Measurements from ENCODE around the gene HIVEP1.

The HIVEP1 gene

DNA sequence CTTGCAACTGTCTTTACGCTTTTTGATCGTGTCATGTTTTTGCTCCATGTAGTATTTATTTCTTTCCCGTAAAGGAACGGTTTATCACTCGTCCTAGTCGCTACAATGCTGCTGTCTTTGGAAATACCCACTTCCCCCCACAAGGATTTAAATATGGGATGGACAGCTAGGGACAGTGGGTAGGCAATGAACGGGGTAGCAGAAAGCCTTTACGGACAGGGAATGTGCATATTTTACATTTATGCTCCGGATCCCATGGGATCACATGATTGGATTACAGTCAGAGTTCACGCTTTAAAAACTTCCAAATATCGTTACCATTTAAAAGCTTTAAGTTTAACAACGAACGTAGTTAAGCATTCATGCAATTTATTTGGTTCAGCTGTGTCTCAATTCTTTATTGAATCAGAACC lies 1.2 kb downstream of the HIVEP1 start (continued):
- TF ChIP-seq GLIS2 (tag by site-specific recombination; IDR thresholded peaks at IDR 0.05) (no peak), ZNF501 (tag by site-specific recombination; IDR thresholded peaks at IDR 0.05) (0 out of 2 replicates have a peak, but pooled peaks have one; percentile 3), ZNF629 (tag by site-specific recombination; IDR thresholded peaks at IDR 0.05) (0 out of 2 replicates have a peak, but pooled peaks have one; percentile 8), KLF16 (tag by site-specific recombination; IDR thresholded peaks at IDR 0.05) (no peak), ZBTB20 (tag by site-specific recombination; IDR thresholded peaks at IDR 0.05) (peak; percentile 96), KLF1 (tag by site-specific recombination; IDR thresholded peaks at IDR 0.05) (no peak), KLF8 (tag by site-specific recombination; IDR thresholded peaks at IDR 0.05) (no peak), ZNF837 (tag by site-specific recombination; IDR thresholded peaks at IDR 0.05) (no peak), ZNF341 (tag by site-specific recombination; IDR thresholded peaks at IDR 0.05; ENCODE audit: low read depth) (no peak; the same call in 1 of the 2 replicates), ZBTB48 (tag by site-specific recombination; IDR thresholded peaks at IDR 0.05) (peak; percentile 42; the same call in 1 of the 2 replicates), ZNF561 (tag by site-specific recombination; IDR thresholded peaks at IDR 0.05; ENCODE audit: borderline replicate concordance) (no peak), GLI4 (tag by site-specific recombination; IDR thresholded peaks at IDR 0.05) (no peak), REPIN1 (tag by site-specific recombination; IDR thresholded peaks at IDR 0.05; ENCODE audit: low read depth) (no peak), ZNF426 (tag by site-specific recombination; IDR thresholded peaks at IDR 0.05) (no peak), ZBTB17 (tag by site-specific recombination; IDR thresholded peaks at IDR 0.05) (peak; percentile 54; the same call in 1 of the 2 replicates), ZNF544 (tag by site-specific recombination; IDR thresholded peaks at IDR 0.05) (no peak), ZNF571 (tag by site-specific recombination; IDR thresholded peaks at IDR 0.05) (no peak), ZNF585B (tag by site-specific recombination; IDR thresholded peaks at IDR 0.05) (no peak), ZNF600 (tag by site-specific recombination; IDR thresholded peaks at IDR 0.05) (no peak), ZSCAN16 (tag by site-specific recombination; IDR thresholded peaks at IDR 0.05) (no peak), ZNF660 (tag by site-specific recombination; IDR thresholded peaks at IDR 0.05) (no peak), ZNF76 (tag by site-specific recombination; IDR thresholded peaks at IDR 0.05; ENCODE audit: borderline replicate concordance, low read depth) (peak; percentile 79)
- TF ChIP-seq, protein P1, sequence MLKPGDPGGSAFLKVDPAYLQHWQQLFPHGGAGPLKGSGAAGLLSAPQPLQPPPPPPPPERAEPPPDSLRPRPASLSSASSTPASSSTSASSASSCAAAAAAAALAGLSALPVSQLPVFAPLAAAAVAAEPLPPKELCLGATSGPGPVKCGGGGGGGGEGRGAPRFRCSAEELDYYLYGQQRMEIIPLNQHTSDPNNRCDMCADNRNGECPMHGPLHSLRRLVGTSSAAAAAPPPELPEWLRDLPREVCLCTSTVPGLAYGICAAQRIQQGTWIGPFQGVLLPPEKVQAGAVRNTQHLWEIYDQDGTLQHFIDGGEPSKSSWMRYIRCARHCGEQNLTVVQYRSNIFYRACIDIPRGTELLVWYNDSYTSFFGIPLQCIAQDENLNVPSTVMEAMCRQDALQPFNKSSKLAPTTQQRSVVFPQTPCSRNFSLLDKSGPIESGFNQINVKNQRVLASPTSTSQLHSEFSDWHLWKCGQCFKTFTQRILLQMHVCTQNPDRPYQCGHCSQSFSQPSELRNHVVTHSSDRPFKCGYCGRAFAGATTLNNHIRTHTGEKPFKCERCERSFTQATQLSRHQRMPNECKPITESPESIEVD (tag by site-specific recombination; IDR thresholded peaks at IDR 0.05) = 0 out of 2 replicates have a peak, but pooled peaks have one; percentile 13
- TF ChIP-seq, protein P2, sequence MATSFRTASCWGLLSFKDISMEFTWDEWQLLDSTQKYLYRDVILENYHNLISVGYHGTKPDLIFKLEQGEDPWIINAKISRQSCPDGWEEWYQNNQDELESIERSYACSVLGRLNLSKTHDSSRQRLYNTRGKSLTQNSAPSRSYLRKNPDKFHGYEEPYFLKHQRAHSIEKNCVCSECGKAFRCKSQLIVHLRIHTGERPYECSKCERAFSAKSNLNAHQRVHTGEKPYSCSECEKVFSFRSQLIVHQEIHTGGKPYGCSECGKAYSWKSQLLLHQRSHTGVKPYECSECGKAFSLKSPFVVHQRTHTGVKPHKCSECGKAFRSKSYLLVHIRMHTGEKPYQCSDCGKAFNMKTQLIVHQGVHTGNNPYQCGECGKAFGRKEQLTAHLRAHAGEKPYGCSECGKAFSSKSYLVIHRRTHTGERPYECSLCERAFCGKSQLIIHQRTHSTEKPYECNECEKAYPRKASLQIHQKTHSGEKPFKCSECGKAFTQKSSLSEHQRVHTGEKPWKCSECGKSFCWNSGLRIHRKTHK (tag by site-specific recombination; IDR thresholded peaks at IDR 0.05) = no peak
- TF ChIP-seq, protein P3, sequence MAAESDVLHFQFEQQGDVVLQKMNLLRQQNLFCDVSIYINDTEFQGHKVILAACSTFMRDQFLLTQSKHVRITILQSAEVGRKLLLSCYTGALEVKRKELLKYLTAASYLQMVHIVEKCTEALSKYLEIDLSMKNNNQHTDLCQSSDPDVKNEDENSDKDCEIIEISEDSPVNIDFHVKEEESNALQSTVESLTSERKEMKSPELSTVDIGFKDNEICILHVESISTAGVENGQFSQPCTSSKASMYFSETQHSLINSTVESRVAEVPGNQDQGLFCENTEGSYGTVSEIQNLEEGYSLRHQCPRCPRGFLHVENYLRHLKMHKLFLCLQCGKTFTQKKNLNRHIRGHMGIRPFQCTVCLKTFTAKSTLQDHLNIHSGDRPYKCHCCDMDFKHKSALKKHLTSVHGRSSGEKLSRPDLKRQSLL (tag by site-specific recombination; IDR thresholded peaks at IDR 0.05) = no peak
- TF ChIP-seq, protein P4, sequence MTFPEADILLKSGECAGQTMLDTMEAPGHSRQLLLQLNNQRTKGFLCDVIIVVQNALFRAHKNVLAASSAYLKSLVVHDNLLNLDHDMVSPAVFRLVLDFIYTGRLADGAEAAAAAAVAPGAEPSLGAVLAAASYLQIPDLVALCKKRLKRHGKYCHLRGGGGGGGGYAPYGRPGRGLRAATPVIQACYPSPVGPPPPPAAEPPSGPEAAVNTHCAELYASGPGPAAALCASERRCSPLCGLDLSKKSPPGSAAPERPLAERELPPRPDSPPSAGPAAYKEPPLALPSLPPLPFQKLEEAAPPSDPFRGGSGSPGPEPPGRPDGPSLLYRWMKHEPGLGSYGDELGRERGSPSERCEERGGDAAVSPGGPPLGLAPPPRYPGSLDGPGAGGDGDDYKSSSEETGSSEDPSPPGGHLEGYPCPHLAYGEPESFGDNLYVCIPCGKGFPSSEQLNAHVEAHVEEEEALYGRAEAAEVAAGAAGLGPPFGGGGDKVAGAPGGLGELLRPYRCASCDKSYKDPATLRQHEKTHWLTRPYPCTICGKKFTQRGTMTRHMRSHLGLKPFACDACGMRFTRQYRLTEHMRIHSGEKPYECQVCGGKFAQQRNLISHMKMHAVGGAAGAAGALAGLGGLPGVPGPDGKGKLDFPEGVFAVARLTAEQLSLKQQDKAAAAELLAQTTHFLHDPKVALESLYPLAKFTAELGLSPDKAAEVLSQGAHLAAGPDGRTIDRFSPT (tag by site-specific recombination; IDR thresholded peaks at IDR 0.05) = no peak
- TF ChIP-seq, protein P5, sequence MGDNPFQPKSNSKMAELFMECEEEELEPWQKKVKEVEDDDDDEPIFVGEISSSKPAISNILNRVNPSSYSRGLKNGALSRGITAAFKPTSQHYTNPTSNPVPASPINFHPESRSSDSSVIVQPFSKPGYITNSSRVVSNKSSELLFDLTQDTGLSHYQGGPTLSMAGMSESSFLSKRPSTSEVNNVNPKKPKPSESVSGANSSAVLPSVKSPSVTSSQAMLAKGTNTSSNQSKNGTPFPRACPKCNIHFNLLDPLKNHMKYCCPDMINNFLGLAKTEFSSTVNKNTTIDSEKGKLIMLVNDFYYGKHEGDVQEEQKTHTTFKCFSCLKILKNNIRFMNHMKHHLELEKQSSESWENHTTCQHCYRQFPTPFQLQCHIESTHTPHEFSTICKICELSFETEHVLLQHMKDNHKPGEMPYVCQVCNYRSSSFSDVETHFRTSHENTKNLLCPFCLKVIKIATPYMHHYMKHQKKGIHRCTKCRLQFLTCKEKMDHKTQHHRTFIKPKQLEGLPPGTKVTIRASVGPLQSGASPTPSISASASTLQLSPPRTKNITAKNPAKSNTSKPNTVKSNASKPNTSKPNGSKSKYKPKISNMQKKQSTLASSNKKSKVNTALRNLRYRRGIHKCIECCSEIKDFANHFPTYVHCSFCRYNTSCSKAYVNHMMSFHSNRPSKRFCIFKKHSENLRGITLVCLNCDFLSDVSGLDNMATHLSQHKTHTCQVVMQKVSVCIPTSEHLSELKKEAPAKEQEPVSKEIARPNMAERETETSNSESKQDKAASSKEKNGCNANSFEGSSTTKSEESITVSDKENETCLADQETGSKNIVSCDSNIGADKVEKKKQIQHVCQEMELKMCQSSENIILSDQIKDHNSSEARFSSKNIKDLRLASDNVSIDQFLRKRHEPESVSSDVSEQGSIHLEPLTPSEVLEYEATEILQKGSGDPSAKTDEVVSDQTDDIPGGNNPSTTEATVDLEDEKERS (tag by site-specific recombination; IDR thresholded peaks at IDR 0.05) = no peak
- TF ChIP-seq, protein P6, sequence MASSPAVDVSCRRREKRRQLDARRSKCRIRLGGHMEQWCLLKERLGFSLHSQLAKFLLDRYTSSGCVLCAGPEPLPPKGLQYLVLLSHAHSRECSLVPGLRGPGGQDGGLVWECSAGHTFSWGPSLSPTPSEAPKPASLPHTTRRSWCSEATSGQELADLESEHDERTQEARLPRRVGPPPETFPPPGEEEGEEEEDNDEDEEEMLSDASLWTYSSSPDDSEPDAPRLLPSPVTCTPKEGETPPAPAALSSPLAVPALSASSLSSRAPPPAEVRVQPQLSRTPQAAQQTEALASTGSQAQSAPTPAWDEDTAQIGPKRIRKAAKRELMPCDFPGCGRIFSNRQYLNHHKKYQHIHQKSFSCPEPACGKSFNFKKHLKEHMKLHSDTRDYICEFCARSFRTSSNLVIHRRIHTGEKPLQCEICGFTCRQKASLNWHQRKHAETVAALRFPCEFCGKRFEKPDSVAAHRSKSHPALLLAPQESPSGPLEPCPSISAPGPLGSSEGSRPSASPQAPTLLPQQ (tag by site-specific recombination; IDR thresholded peaks at IDR 0.05) = no peak

Measured in HEK293 (cell line).